OCI-LY7 (cell line): ENCODE results near the gene ITGB4. TPM values are rescaled to one million over a fixed set of nuclear protein-coding genes. Genes with fewer than 3 reads are reported as not detected.

Source experiments
- BruUV-seq: library from RNA; stranded (reverse); fragments of 400-500 nt; replicated peaks from 2 replicates; lab custom pipeline; 2021; lab: Mats Ljungman, UMichigan
- CTCF ChIA-PET: fragments of 300-600 bp; sonication (Branson Sonifier 250); formaldehyde crosslinking; loops from one replicate; lab custom pipeline; 2022; ENCODE audit warnings: antibody characterized with exemption; ENCODE audit not compliant: unreplicated experiment; lab: Charles Lee
- POLR2A ChIA-PET: fragments of 300-600 bp; sonication (Branson Sonifier 250); formaldehyde crosslinking; loops from one replicate; lab custom pipeline; 2022; ENCODE audit warnings: antibody characterized with exemption; lab: Charles Lee
- DNase-seq: peaks from one replicate; pipeline ENCODE4 v3.0.0-alpha.2; 2015; ENCODE audit warnings: low spot score
- H2AFZ ChIP-seq: fragments of 200-600 bp; sonication (generic), shearing (Covaris generic); 2 replicates; pipeline ENCODE4 v1.6.1; 2014; ENCODE audit warnings: mild to moderate bottlenecking, antibody characterized with exemption, low read length, moderate library complexity
- H3K27ac ChIP-seq: fragments of 200-600 bp; sonication (generic); 2 replicates; pipeline ENCODE4 v1.5.1; 2014; ENCODE audit warnings: mixed run types, low read depth, mild to moderate bottlenecking, moderate library complexity, low read length, inconsistent platforms; ENCODE audit not compliant: poor library complexity, severe bottlenecking
- H3K36me3 ChIP-seq: fragments of 200-600 bp; sonication (generic); 2 replicates; pipeline ENCODE4 v1.6.1; 2014; ENCODE audit warnings: mild to moderate bottlenecking, antibody characterized with exemption, low read length, moderate library complexity, mixed read lengths; ENCODE audit not compliant: insufficient read depth
- H3K4me1 ChIP-seq: fragments of 200-600 bp; sonication (generic); 2 replicates; pipeline ENCODE4 v1.5.1; 2014; ENCODE audit warnings: mild to moderate bottlenecking, low read length; ENCODE audit not compliant: insufficient read depth, poor library complexity, severe bottlenecking
- H3K4me2 ChIP-seq: fragments of 200-600 bp; sonication (generic); 2 replicates; pipeline ENCODE4 v1.6.1; 2014; ENCODE audit warnings: mild to moderate bottlenecking, low read length
- H3K4me3 ChIP-seq: fragments of 200-600 bp; sonication (generic); 2 replicates; pipeline ENCODE4 v1.5.1; 2014; ENCODE audit warnings: mild to moderate bottlenecking, low read depth, low read length; ENCODE audit not compliant: poor library complexity, severe bottlenecking
- H3K79me2 ChIP-seq: fragments of 200-600 bp; sonication (generic); 2 replicates; pipeline ENCODE4 v1.6.1; 2016; ENCODE audit warnings: low read depth, mild to moderate bottlenecking, low read length, moderate library complexity, mixed read lengths; ENCODE audit not compliant: insufficient read depth
- H3K9me2 ChIP-seq: fragments of 200-600 bp; sonication (generic); 2 replicates; pipeline ENCODE4 v1.6.1; 2016; ENCODE audit warnings: mild to moderate bottlenecking, low read length, mixed read lengths; ENCODE audit not compliant: insufficient read depth
- H3K9me3 ChIP-seq: fragments of 200-600 bp; sonication (generic); 2 replicates; pipeline ENCODE4 v1.6.1; 2014; ENCODE audit warnings: mild to moderate bottlenecking, mixed run types, low read length, mixed read lengths
- H4K20me1 ChIP-seq: fragments of 200-600 bp; sonication (generic); 2 replicates; pipeline ENCODE4 v1.6.1; 2014; ENCODE audit warnings: mild to moderate bottlenecking, antibody characterized with exemption, low read length, moderate library complexity, mixed read lengths; ENCODE audit not compliant: insufficient read depth
- EZH2phosphoT487 ChIP-seq: fragments of 200-600 bp; sonication (generic); IDR thresholded peaks from 2 replicates; pipeline ENCODE4 v1.6.1; 2018; ENCODE audit warnings: low read depth, borderline replicate concordance, mild to moderate bottlenecking, mixed run types, antibody characterized with exemption, low read length, moderate library complexity, mixed read lengths
- intact Hi-C: fragments of 100-400 bp; cut with micrococcal nuclease; formaldehyde crosslinking; loops from one replicate; pipeline ENCODE4 v1.10.0; 2022; ENCODE audit not compliant: unreplicated experiment
- total RNA-seq, 2 experiments: library from RNA; depleted of rRNA in 1 of 2; stranded (reverse); fragments of >200 nt in 1 of 2; shearing (Covaris generic) in 1 of 2; gene quantifications; 2 replicates each; pipeline ENCODE4 v1.2.3, GENCODE V29; 2014 to 2022
- TF ChIP-seq, protein P1 (sequence below): fragments of 200-600 bp; sonication (generic); conservative IDR thresholded peaks from 2 replicates; pipeline ENCODE4 v1.5.1; 2014; ENCODE audit warnings: mild to moderate bottlenecking, antibody characterized with exemption, low read length, moderate library complexity, mixed read lengths

Gene ITGB4
- total RNA-seq, 2 experiments from 2014 or later, result 0.66 to 3.9 TPM

DNA sequence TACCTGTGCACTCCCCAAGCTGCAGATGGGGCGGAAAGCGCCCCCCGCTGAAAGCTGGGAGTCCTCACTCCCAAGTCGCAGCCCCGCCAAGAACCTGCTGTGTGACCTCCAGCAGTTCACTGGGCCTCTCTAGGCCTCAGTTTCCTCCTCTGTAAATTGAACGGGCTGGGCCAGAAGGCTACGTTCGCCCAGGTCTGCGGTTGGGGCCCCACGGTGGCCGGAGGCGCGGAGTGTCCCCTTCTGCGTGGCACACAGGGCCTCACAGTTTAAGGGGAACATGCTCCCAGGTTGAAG is 43.1 kb downstream of the ITGB4 start:
- no peaks in the 10 kb centered on the region for H3K79me2 ChIP-seq
- peaks cover 18% of the 10 kb centered on the region for H3K4me1 ChIP-seq
- ChIA-PET POLR2A (interaction anchor here (0.6 to 3.0 kb wide), 10 partner anchors 10 to 139 kb away, joined by 3 to 11 read pairs (median 6); partner anchors contain the start of genes UNK and WBP2), CTCF (interaction anchor here (0.6 to 3.1 kb wide), 5 partner anchors 9 to 335 kb away, joined by 3 to 15 read pairs (median 4); partner anchors contain the start of gene UNK)
- H4K20me1 ChIP-seq, result no peaks in the 10 kb centered on the region
- no peaks in the 10 kb centered on the region for H3K9me3 ChIP-seq
- H2AFZ ChIP-seq, result peak overlapping the region; percentile 81
- no TSS peak for BruUV-seq
- no peaks in the 10 kb centered on the region for H3K9me2 ChIP-seq
- H3K36me3 ChIP-seq, result 0 out of 2 replicates have a peak, but pooled peaks cover 4% of the 10 kb centered on the region
- peak overlapping the region; percentile 22 for H3K27ac ChIP-seq
- peak overlapping the region; percentile 91 for H3K4me2 ChIP-seq
- TF ChIP-seq, protein P1, sequence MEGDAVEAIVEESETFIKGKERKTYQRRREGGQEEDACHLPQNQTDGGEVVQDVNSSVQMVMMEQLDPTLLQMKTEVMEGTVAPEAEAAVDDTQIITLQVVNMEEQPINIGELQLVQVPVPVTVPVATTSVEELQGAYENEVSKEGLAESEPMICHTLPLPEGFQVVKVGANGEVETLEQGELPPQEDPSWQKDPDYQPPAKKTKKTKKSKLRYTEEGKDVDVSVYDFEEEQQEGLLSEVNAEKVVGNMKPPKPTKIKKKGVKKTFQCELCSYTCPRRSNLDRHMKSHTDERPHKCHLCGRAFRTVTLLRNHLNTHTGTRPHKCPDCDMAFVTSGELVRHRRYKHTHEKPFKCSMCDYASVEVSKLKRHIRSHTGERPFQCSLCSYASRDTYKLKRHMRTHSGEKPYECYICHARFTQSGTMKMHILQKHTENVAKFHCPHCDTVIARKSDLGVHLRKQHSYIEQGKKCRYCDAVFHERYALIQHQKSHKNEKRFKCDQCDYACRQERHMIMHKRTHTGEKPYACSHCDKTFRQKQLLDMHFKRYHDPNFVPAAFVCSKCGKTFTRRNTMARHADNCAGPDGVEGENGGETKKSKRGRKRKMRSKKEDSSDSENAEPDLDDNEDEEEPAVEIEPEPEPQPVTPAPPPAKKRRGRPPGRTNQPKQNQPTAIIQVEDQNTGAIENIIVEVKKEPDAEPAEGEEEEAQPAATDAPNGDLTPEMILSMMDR, result peak; percentile 89; the same call in 1 of the 2 replicates
- TF ChIP-seq EZH2phosphoT487, result no peak
- H3K4me3 ChIP-seq, result peak overlapping the region; percentile 75
- intact Hi-C loops, result loop anchor here (1.0 kb wide), 2 partner anchors 63 to 84 kb away; no protein-coding TSS in a partner anchor
- no peak for DNase-seq

DNA sequence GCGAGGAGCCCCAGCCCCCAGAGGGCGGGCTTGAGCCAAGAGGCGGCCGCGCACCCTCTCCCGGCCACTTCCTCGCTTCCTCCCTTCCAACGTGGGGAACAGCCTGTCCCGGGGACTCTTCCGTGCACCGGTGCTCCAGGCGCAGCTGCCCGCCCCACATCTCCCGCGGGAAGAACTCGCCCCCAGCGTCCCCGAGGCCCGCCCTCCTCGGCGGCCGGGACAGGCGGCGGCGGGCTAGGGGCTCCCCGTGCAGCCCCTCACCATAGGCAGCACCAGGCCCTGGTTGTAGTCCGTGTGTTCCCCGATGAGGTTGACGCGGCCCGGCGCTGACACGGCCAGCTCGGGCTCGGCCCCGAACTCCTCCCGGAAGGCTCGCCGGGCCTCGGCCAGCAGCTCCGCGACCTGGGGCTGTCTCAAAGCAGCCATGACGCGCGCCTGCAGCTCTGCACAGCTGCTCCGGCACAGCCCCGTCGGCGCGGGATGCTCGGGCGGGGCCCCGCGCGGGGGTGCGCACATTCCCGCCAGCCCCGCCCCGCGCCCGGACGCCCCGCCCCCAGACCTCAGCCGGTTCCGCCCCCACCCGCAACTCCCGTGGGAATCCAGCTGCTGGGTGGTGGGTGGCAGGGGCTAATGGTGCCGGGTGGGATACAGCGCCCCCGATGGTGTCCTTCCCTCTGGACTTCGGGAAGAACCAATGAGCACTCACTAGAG is 43.6 kb downstream of the ITGB4 start, which contains the start of gene GALK1:
Gene GALK1 (minus strand): TSS at position 482 of the 711 bp plus-strand sequence. CDS start 56 bp downstream, at position 426.
- BruUV-seq, result no TSS peak
- intact Hi-C loops, result loop anchor here (1.0 kb wide), 3 partner anchors 14 to 83 kb away; a partner anchor contains a TSS
- POLR2A ChIA-PET, result interaction anchor here (0.6 to 3.0 kb wide), 11 partner anchors 9 to 138 kb away, joined by 3 to 12 read pairs (median 8); partner anchors contain the start of gene UNK

More for the DNA sequence above, 43.6 kb downstream of the ITGB4 start, which contains the start of gene GALK1:
- Histone ChIP-seq H3K9me3 (no peaks in the 10 kb centered on the region), H3K27ac (peak within 1 kb of the TSS; percentile 22), H3K9me2 (no peaks in the 10 kb centered on the region), H3K4me3 (peak within 1 kb of the TSS; percentile 75), H3K4me1 (peaks cover 18% of the 10 kb centered on the region), H3K79me2 (no peaks in the 10 kb centered on the region), H2AFZ (peak within 1 kb of the TSS; percentile 81), H4K20me1 (no peaks in the 10 kb centered on the region), H3K4me2 (peak within 1 kb of the TSS; percentile 91), H3K36me3 (0 out of 2 replicates have a peak, but pooled peaks cover 4% of the 10 kb centered on the region)
- CTCF ChIA-PET, result interaction anchor here (0.9 to 3.1 kb wide), 4 partner anchors 12 to 82 kb away, joined by 3 to 15 read pairs (median 5); partner anchors contain the start of gene UNK
- no peak for TF ChIP-seq EZH2phosphoT487
- TF ChIP-seq, protein P1, result peak; percentile 48
- peak; percentile 91 for DNase-seq
